ENCODE results near the gene PPIF. TPM values are rescaled to one million over a fixed set of nuclear protein-coding genes. Genes with fewer than 3 reads are reported as not detected.

PPIF gene
- total and polyA plus RNA-seq, 2 of the 13 experiments (the other 11 are each of a cell fraction or from before 2014, with no cell fraction given), result 147 to 157 TPM

GRCh38 chr10:79298403-79299244 is 48.6 kb upstream of the PPIF start (continued):
- TF ChIP-seq DZIP1 (CRISPR knock-in tag; IDR thresholded peaks at IDR 0.05) (no peak), FOXA3 (CRISPR knock-in tag; IDR thresholded peaks at IDR 0.05) (peak; percentile 74), HNRNPH1 (optimal IDR thresholded peaks at IDR 0.05; ENCODE audit: low read depth, low read length) (no peak), ZNF883 (CRISPR knock-in tag; IDR thresholded peaks at IDR 0.05; ENCODE audit: not compliant biosample characterization) (no peak), ZNF260 (CRISPR knock-in tag; IDR thresholded peaks at IDR 0.05; ENCODE audit: borderline replicate concordance, low read depth) (no peak), ZNF616 (CRISPR knock-in tag; IDR thresholded peaks at IDR 0.05; ENCODE audit: low read depth) (no peak), NR2C2 (CRISPR knock-in tag; IDR thresholded peaks at IDR 0.05; ENCODE audit: borderline replicate concordance) (no peak), SRSF1 (optimal IDR thresholded peaks at IDR 0.05; ENCODE audit: low read depth, low read length) (no peak), ZNF550 (CRISPR knock-in tag; IDR thresholded peaks at IDR 0.05; ENCODE audit: borderline replicate concordance) (no peak), ZMAT3 (CRISPR knock-in tag; conservative IDR thresholded peaks at IDR 0.05) (no peak), ZNF879 (CRISPR knock-in tag; IDR thresholded peaks at IDR 0.05) (no peak), AGO2 (optimal IDR thresholded peaks at IDR 0.05; ENCODE audit: low read depth, low read length) (peak; percentile 74), ZBTB7B (CRISPR knock-in tag; IDR thresholded peaks at IDR 0.05) (no peak), ZNF451 (CRISPR knock-in tag; IDR thresholded peaks at IDR 0.05) (no peak), ARID2 (CRISPR knock-in tag; IDR thresholded peaks at IDR 0.05; ENCODE audit: borderline replicate concordance) (no peak), SP5 (CRISPR knock-in tag; IDR thresholded peaks at IDR 0.05; ENCODE audit: borderline replicate concordance, low read depth) (0 out of 2 replicates have a peak, but pooled peaks have one; percentile 18), SIX1 (CRISPR knock-in tag; IDR thresholded peaks at IDR 0.05; ENCODE audit: borderline replicate concordance) (no peak), MXI1 (IDR thresholded peaks at IDR 0.05; ENCODE audit: borderline replicate concordance, low read depth, low read length) (peak; percentile 14; the same call in 1 of the 3 replicates), CENPX (CRISPR knock-in tag; IDR thresholded peaks at IDR 0.05) (no peak)
- TF ChIP-seq, protein P1, sequence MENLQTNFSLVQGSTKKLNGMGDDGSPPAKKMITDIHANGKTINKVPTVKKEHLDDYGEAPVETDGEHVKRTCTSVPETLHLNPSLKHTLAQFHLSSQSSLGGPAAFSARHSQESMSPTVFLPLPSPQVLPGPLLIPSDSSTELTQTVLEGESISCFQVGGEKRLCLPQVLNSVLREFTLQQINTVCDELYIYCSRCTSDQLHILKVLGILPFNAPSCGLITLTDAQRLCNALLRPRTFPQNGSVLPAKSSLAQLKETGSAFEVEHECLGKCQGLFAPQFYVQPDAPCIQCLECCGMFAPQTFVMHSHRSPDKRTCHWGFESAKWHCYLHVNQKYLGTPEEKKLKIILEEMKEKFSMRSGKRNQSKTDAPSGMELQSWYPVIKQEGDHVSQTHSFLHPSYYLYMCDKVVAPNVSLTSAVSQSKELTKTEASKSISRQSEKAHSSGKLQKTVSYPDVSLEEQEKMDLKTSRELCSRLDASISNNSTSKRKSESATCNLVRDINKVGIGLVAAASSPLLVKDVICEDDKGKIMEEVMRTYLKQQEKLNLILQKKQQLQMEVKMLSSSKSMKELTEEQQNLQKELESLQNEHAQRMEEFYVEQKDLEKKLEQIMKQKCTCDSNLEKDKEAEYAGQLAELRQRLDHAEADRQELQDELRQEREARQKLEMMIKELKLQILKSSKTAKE (CRISPR knock-in tag; IDR thresholded peaks at IDR 0.05; ENCODE audit: borderline replicate concordance), result no peak
- TF ChIP-seq, protein P2, sequence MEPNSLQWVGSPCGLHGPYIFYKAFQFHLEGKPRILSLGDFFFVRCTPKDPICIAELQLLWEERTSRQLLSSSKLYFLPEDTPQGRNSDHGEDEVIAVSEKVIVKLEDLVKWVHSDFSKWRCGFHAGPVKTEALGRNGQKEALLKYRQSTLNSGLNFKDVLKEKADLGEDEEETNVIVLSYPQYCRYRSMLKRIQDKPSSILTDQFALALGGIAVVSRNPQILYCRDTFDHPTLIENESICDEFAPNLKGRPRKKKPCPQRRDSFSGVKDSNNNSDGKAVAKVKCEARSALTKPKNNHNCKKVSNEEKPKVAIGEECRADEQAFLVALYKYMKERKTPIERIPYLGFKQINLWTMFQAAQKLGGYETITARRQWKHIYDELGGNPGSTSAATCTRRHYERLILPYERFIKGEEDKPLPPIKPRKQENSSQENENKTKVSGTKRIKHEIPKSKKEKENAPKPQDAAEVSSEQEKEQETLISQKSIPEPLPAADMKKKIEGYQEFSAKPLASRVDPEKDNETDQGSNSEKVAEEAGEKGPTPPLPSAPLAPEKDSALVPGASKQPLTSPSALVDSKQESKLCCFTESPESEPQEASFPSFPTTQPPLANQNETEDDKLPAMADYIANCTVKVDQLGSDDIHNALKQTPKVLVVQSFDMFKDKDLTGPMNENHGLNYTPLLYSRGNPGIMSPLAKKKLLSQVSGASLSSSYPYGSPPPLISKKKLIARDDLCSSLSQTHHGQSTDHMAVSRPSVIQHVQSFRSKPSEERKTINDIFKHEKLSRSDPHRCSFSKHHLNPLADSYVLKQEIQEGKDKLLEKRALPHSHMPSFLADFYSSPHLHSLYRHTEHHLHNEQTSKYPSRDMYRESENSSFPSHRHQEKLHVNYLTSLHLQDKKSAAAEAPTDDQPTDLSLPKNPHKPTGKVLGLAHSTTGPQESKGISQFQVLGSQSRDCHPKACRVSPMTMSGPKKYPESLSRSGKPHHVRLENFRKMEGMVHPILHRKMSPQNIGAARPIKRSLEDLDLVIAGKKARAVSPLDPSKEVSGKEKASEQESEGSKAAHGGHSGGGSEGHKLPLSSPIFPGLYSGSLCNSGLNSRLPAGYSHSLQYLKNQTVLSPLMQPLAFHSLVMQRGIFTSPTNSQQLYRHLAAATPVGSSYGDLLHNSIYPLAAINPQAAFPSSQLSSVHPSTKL (CRISPR knock-in tag; IDR thresholded peaks at IDR 0.05), result peak; percentile 34; the same call in 1 of the 2 replicates

Data from HepG2 (cell line).